IPS-NIHi11 (cell line): ENCODE data around the gene OR10T2.
A peak's percentile ranks its signal among the peaks of the same experiment; 100 is the strongest.
"Not testable (repeated sequence)": the region's sequence is repeated elsewhere in the genome, so short reads cannot be mapped to it uniquely, and the experiment has no call there.

Experiments
- DNase-seq: peaks from one replicate; pipeline ENCODE4 v3.0.0; 2012; ENCODE audit warnings: mixed read lengths, low spot score

Gene OR10T2, protein sequence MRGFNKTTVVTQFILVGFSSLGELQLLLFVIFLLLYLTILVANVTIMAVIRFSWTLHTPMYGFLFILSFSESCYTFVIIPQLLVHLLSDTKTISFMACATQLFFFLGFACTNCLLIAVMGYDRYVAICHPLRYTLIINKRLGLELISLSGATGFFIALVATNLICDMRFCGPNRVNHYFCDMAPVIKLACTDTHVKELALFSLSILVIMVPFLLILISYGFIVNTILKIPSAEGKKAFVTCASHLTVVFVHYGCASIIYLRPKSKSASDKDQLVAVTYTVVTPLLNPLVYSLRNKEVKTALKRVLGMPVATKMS

GRCh38 chr1:158398818-158399514, at the start of gene OR10T2:
TSS of gene OR10T2 (minus strand) at chr1:158399466. CDS start at chr1:158399466, 0 bp downstream.
- no peak for DNase-seq

DNA sequence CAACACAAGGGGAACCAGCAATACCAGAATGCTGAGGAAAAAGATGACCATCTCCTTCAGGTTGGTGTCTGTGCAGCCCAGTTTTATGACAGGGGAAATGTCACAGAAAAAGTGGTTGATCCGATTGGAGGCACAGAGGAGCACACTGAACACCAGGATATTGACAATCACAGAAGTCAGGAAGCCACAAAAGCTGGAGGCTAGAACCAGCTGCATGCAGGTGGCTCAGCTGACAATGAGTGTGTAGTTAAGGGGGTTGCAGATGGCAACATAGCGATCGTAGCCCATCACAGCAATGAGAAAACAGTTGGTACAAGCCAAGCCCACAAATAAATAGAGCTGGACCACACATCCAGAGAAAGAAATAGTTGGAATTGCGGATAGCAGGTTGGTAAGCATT, 46.1 kb upstream of the OR10T2 start:
- no peak for DNase-seq

DNA sequence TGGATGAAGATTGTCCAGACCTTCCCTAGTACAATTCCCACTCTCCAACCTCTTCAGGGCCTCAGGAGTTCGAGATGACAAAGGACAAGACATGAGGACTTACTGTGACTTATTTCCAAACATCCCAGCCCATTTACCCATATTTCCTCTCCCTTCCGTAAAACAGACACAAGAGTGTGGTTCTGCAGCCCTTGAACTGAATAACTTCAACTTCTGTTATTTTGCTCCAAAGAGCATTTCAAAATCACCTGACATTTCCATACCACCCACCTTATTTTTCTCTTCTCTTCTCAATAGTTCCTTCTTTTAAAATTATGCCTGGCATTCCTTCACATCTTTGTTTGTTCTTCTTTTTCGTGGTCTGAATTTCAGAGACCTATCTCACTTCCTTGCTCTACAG, 35.5 kb upstream of the OR10T2 start:
- no peak for DNase-seq

- DNase-seq: not testable (repeated sequence)
Measured at GRCh38 chr1:158430163-158430562, 30.9 kb upstream of the OR10T2 start.

- DNase-seq: no peak
Measured at GRCh38 chr1:158426137-158426536, 26.9 kb upstream of the OR10T2 start, which contains the start of gene OR10K2. TSS of gene OR10K2 (minus strand) at chr1:158426237. CDS start at chr1:158420866, 5,371 bp downstream.

GRCh38 chr1:158425027-158425426, 25.8 kb upstream of the OR10T2 start:
- no peak for DNase-seq

DNA sequence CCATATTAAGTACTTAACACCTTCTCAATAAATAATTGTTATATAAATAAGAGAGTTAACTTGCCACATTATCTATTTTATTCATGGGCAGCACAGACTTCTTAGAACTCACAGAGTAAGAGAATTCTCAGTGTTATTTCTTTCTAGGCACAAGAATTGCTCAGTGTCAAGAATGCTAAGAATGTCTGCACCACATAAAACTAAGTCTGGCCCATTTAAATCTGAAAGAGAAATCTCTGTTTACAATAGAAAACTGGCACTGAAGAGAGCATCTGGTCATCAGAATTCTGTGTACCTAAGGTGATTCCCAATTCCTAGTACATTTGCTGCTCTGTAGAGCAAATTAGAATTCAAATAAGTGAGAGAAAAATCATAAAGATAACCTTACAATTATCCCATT, 22.9 kb upstream of the OR10T2 start:
- DNase-seq: peak; percentile 8

- DNase-seq: no peak
Measured at GRCh38 chr1:158417586-158417985, 18.3 kb upstream of the OR10T2 start.

GRCh38 chr1:158414651-158415345, 15.5 kb upstream of the OR10T2 start:
- no peak for DNase-seq

- DNase-seq: no peak
Measured at GRCh38 chr1:158407092-158407491, 7.8 kb upstream of the OR10T2 start.

- DNase-seq: no peak
Measured at GRCh38 chr1:158400871-158401270, 1.6 kb upstream of the OR10T2 start.

GRCh38 chr1:158396646-158397045, 2.6 kb downstream of the OR10T2 start:
- no peak for DNase-seq

GRCh38 chr1:158393476-158393875, 5.8 kb downstream of the OR10T2 start:
- DNase-seq: no peak

- DNase-seq: no peak
Measured at GRCh38 chr1:158391099-158391498, 8.2 kb downstream of the OR10T2 start.

DNA sequence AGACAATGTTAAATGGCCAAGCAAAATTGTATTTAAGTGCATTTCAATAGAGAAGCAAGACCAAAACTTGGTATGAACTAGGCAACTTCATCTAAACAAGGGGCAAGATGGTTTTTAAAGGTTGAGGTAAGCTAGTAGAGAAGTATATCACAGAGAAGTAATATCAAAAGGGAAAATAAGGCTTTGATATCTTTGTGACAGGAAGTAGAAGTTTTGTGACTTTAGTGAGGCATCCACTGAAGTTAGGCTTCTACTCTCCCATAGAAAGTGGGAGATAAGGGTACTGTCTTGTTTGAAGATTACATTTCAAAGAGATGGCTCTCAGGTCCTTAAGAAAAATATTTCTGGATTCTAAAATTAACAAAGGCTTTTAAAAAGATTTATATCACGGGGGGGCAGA, 8.9 kb downstream of the OR10T2 start:
- DNase-seq: no peak

GRCh38 chr1:158374860-158375259, 24.4 kb downstream of the OR10T2 start:
- DNase-seq: no peak

DNA sequence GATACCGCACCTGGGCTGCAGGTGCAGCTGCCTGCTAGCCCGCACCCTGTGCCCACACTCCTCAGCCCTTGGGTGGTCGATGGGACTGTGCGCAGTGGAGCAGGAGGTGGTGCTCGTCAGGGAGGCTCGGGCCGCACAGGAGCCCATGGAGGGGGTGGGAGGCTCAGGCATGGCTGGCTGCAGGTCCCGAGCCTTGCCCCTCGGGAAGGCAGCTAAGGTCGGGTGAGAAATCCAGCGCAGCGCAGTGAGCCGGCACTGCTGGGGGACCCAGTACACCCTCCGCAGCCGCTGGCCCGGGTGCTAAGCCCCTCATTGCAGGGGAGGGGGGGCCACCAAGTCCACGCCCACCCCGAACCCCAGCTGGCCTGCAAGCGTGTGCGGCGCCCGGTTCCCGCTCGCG, 25.2 kb downstream of the OR10T2 start:
- not testable (repeated sequence) for DNase-seq

GRCh38 chr1:158371188-158371953, 27.9 kb downstream of the OR10T2 start:
- no peak for DNase-seq

DNA sequence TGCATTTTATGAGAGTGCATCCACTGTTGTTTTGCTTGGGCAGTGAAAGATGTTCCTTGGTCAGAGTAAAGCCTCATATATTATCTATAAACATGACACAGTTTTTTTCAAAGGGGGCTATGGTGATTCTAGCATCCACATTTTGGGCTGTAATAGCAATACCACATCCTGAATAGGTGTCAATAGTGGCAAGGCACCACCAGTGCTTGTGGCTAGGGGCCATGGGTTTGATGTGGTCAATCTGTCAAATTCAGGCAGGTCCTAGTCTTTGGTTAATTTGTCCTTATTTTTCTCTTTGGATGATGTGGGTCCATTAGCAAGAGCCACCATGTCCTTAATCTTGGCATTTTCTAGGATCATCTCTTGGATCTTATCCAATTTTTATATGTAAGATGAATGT, 32.5 kb downstream of the OR10T2 start:
- DNase-seq: no peak

- no peak for DNase-seq
Measured at GRCh38 chr1:158362941-158363340, 36.3 kb downstream of the OR10T2 start.

GRCh38 chr1:158362482-158362881, 36.8 kb downstream of the OR10T2 start:
- no peak for DNase-seq

DNA sequence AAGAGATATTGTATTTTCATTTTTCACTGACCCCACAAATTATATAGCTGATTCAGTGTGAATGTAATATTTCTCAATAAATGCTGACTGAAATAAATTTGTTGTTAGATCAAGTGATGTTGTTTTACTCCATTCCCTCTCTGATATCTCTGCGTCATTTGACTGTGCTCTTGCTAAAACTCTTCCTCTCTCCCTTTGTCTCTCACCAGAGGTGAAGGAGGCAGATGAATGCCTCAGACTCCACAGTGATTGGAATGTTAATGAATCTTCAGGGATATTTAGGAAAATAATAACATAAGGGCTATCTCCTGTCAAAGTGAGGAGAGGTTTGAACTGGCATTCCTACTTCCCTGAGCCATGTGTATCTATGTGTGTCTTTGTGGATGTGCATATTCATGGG, 41.8 kb downstream of the OR10T2 start:
- no peak for DNase-seq
